Thymus (tissue), 11 donors: ENCODE data around the gene NDRG2. TPM values are rescaled to one million over a fixed set of nuclear protein-coding genes. Genes with fewer than 3 reads are reported as not detected.

Experiments used
- DNase-seq, 9 donors: peaks; one replicate each; pipeline ENCODE4 v3.0.0-alpha.2; 2013; ENCODE audit warnings: low spot score in 9 of 9, low read depth in 6 of 9, missing footprints in 1 of 9
- H3K27ac ChIP-seq, 2 donors: one replicate each; pipeline ENCODE4 v1.5.1; 2013; ENCODE audit warnings: control low read depth in 1 of 2, low read depth in 1 of 2, low read length in 1 of 2, mild to moderate bottlenecking in 1 of 2, moderate library complexity in 1 of 2
- H3K27me3 ChIP-seq, 2 donors: one replicate each; pipeline ENCODE4 v1.5.1; 2013; ENCODE audit warnings: low read length in 1 of 2; ENCODE audit not compliant: control insufficient read depth in 2 of 2, insufficient read depth in 1 of 2
- H3K36me3 ChIP-seq, 2 donors: one replicate each; pipeline ENCODE4 v1.5.1; 2013; ENCODE audit warnings: low read length in 1 of 2, mild to moderate bottlenecking in 1 of 2, moderate library complexity in 1 of 2; ENCODE audit not compliant: control insufficient read depth in 2 of 2, insufficient read depth in 2 of 2
- H3K4me1 ChIP-seq, 2 donors: one replicate each; pipeline ENCODE4 v1.5.1; 2013; ENCODE audit warnings: low read length in 2 of 2; ENCODE audit not compliant: control insufficient read depth in 2 of 2, insufficient read depth in 2 of 2
- H3K4me3 ChIP-seq, 2 donors: one replicate each; pipeline ENCODE4 v1.5.1; 2013; ENCODE audit warnings: low read length in 2 of 2, control low read depth in 1 of 2, mild to moderate bottlenecking in 1 of 2
- H3K9me3 ChIP-seq, 2 donors: one replicate each; pipeline ENCODE4 v1.5.1; 2013; ENCODE audit warnings: low read length in 1 of 2, mild to moderate bottlenecking in 1 of 2; ENCODE audit not compliant: control insufficient read depth in 2 of 2, insufficient read depth in 1 of 2
- WGBS: extraction: QIAGEN DNeasy Blood & Tissue Kit; methylation state at CpG from one replicate; pipeline ENCODE4 v1.1.7; 2013; 5-methylcytosine and 5-hydroxymethylcytosine counted together
- polyA plus RNA-seq: library from polyadenylated mRNA; stranded (reverse); fragments of 200-250 nt; gene quantifications from one replicate; pipeline ENCODE4 v1.2.3, GENCODE V29; 2013
- total RNA-seq: library from RNA; stranded (reverse); fragments of 120-200 nt; gene quantifications from one replicate; pipeline ENCODE4 v1.2.4, GENCODE V29; 2013
- donor health status: healthy.

NDRG2 gene
- total and polyA plus RNA-seq, 2 donors = 19.8 to 77.8 TPM

- 97% methylated on average over 14 of the region's 14 CpGs for WGBS
- peaks cover 0 to 5% of the 10 kb centered on the region in 2 donors for H3K4me1 ChIP-seq
- H3K4me3 ChIP-seq = no peak overlapping the region
- no peak overlapping the region for H3K27ac ChIP-seq
- no peaks in the 10 kb centered on the region for H3K27me3 ChIP-seq
- no peaks in the 10 kb centered on the region for H3K9me3 ChIP-seq
- H3K36me3 ChIP-seq = no peaks in the 10 kb centered on the region
- no peak for DNase-seq
Observed at GRCh38 chr14:21003788-21004346, 21.0 kb downstream of the NDRG2 start.

- peaks cover 5 to 26% of the 10 kb centered on the region in 2 donors for H3K4me1 ChIP-seq
- WGBS = 91% methylated on average over 7 of the region's 7 CpGs
- no peak overlapping the region for H3K27ac ChIP-seq
- peaks cover 7 to 10% of the 10 kb centered on the region in 2 donors for H3K36me3 ChIP-seq
- H3K4me3 ChIP-seq = no peak overlapping the region
- no peaks in the 10 kb centered on the region for H3K9me3 ChIP-seq
- no peak for DNase-seq
- no peaks in the 10 kb centered on the region for H3K27me3 ChIP-seq
Observed at GRCh38 chr14:21001218-21001617, 23.6 kb downstream of the NDRG2 start.

GRCh38 chr14:20999591-20999990, 25.3 kb downstream of the NDRG2 start:
- Histone ChIP-seq H3K36me3 (peaks cover 23 to 27% of the 10 kb centered on the region in 2 donors), H3K27me3 (no peaks in the 10 kb centered on the region), H3K4me3 (no peak overlapping the region), H3K9me3 (no peaks in the 10 kb centered on the region), H3K4me1 (peaks cover 5 to 26% of the 10 kb centered on the region in 2 donors), H3K27ac (no peak overlapping the region)
- WGBS = 93% methylated on average over 4 of the region's 4 CpGs
- DNase-seq = no peak

GRCh38 chr14:20998674-20999366, 26.0 kb downstream of the NDRG2 start, which contains the start of gene SLC39A2:
Gene SLC39A2, plus strand, starts transcription at chr14:20999293. Its CDS starts 154 bp downstream, at chr14:20999447.
- Histone ChIP-seq H3K36me3 (peaks cover 31 to 34% of the 10 kb centered on the region in 2 donors), H3K4me1 (peaks cover 5 to 26% of the 10 kb centered on the region in 2 donors), H3K4me3 (no peak within 1 kb of the TSS), H3K9me3 (no peaks in the 10 kb centered on the region), H3K27me3 (no peaks in the 10 kb centered on the region), H3K27ac (peak within 1 kb of the TSS in 1 of 2 donors; percentile 33)
- 93% methylated on average over 6 of the region's 6 CpGs for WGBS
- no peak for DNase-seq

- Histone ChIP-seq H3K4me1 (peaks cover 5 to 26% of the 10 kb centered on the region in 2 donors), H3K4me3 (no peak overlapping the region), H3K27me3 (no peaks in the 10 kb centered on the region), H3K36me3 (peaks cover 37% of the 10 kb centered on the region in 2 donors), H3K27ac (peak overlapping the region in 1 of 2 donors; percentile 33), H3K9me3 (no peaks in the 10 kb centered on the region)
- WGBS = 99% methylated on average over 3 of the region's 3 CpGs
- no peak for DNase-seq
Observed at GRCh38 chr14:20998139-20998538, 26.7 kb downstream of the NDRG2 start.

- Histone ChIP-seq H3K27me3 (no peaks in the 10 kb centered on the region), H3K27ac (no peak overlapping the region), H3K4me1 (peaks cover 5 to 24% of the 10 kb centered on the region in 2 donors), H3K36me3 (peaks cover 41 to 43% of the 10 kb centered on the region in 2 donors), H3K4me3 (no peak overlapping the region), H3K9me3 (no peaks in the 10 kb centered on the region)
- 31% methylated on average over 6 of the region's 6 CpGs for WGBS
- DNase-seq = peak in 4 of 9 donors; percentile 19 to 50 (median 34)
Observed at GRCh38 chr14:20997564-20997963, 27.3 kb downstream of the NDRG2 start.

- Histone ChIP-seq H3K36me3 (peaks cover 44 to 48% of the 10 kb centered on the region in 2 donors), H3K9me3 (no peaks in the 10 kb centered on the region), H3K27ac (no peak overlapping the region), H3K27me3 (no peaks in the 10 kb centered on the region), H3K4me1 (peaks cover 5 to 22% of the 10 kb centered on the region in 2 donors), H3K4me3 (no peak overlapping the region)
- no peak for DNase-seq
- 89% methylated on average over 4 of the region's 4 CpGs for WGBS
Observed at GRCh38 chr14:20997115-20997514, 27.7 kb downstream of the NDRG2 start.

- Histone ChIP-seq H3K27me3 (no peaks in the 10 kb centered on the region), H3K27ac (no peak overlapping the region), H3K4me3 (no peak overlapping the region), H3K9me3 (no peaks in the 10 kb centered on the region), H3K4me1 (peaks cover 9 to 25% of the 10 kb centered on the region in 2 donors), H3K36me3 (peaks cover 48 to 53% of the 10 kb centered on the region in 2 donors)
- no peak for DNase-seq
- 97% methylated on average over 14 of the region's 14 CpGs for WGBS
Observed at GRCh38 chr14:20996521-20996920, 28.3 kb downstream of the NDRG2 start.
